HuH-7 (cell line): ENCODE measurements around the gene IGSF9.
A peak's percentile ranks its signal among the peaks of the same experiment; 100 is the strongest.
"Not testable (repeated sequence)": the region's sequence is repeated elsewhere in the genome, so short reads cannot be mapped to it uniquely, and the experiment has no call there.

Experiments
- DNase-seq: peaks from one replicate; pipeline ENCODE4 v3.0.0; 2011; ENCODE audit warnings: low spot score

The IGSF9 gene

GRCh38 chr1:159919236-159919865, 26.1 kb downstream of the IGSF9 start:
- no peak for DNase-seq

GRCh38 chr1:159918352-159919200, 26.8 kb downstream of the IGSF9 start:
- no peak for DNase-seq

GRCh38 chr1:159917533-159918351, 27.7 kb downstream of the IGSF9 start:
- no peak for DNase-seq

GRCh38 chr1:159916242-159917051, 29.0 kb downstream of the IGSF9 start:
- peak; percentile 52 for DNase-seq

- DNase-seq: no peak
These were observed 29.7 kb downstream of the IGSF9 start for GRCh38 chr1:159915571-159916241.

GRCh38 chr1:159914252-159915018, 31.0 kb downstream of the IGSF9 start:
- no peak for DNase-seq

GRCh38 chr1:159913451-159914192, 31.8 kb downstream of the IGSF9 start:
- DNase-seq: no peak

GRCh38 chr1:159911326-159912070, 33.9 kb downstream of the IGSF9 start:
- no peak for DNase-seq

- DNase-seq: no peak
These were observed 37.1 kb downstream of the IGSF9 start for GRCh38 chr1:159908031-159908940.

GRCh38 chr1:159906960-159907359, 38.5 kb downstream of the IGSF9 start:
- DNase-seq: no peak

- not testable (repeated sequence) for DNase-seq
These were observed 41.4 kb downstream of the IGSF9 start for GRCh38 chr1:159904036-159904435.

GRCh38 chr1:159902541-159902940, 42.9 kb downstream of the IGSF9 start:
- DNase-seq: no peak

GRCh38 chr1:159900755-159901360, 44.6 kb downstream of the IGSF9 start:
- DNase-seq: no peak

GRCh38 chr1:159900086-159900680, 45.2 kb downstream of the IGSF9 start, which contains the start of gene CFAP45:
TSS of gene CFAP45 (minus strand) at chr1:159900165. CDS start at chr1:159900098, 67 bp downstream.
- DNase-seq: no peak

- DNase-seq: not testable (repeated sequence)
These were observed 45.8 kb downstream of the IGSF9 start for GRCh38 chr1:159899634-159900033.

GRCh38 chr1:159898527-159898926, 46.9 kb downstream of the IGSF9 start:
- no peak for DNase-seq

- DNase-seq: no peak
These were observed 47.5 kb downstream of the IGSF9 start for GRCh38 chr1:159897962-159898361.
